GM21360 (cell line): ENCODE measurements around the gene SCMH1.
"Not testable (repeated sequence)": the region's sequence is repeated elsewhere in the genome, so short reads cannot be mapped to it uniquely, and the experiment has no call there.

Source experiments
- ATAC-seq: cut with Tn5 transposase; IDR thresholded peaks from one replicate; pipeline ENCODE4 v1.9.1; 2021; ENCODE audit warnings: mild to moderate bottlenecking, moderate library complexity; ENCODE audit not compliant: unreplicated experiment

The SCMH1 gene

GRCh38 chr1:41215623-41216022 is 26.5 kb downstream of the SCMH1 start:
- ATAC-seq = no peak

- no peak for ATAC-seq
Observed at GRCh38 chr1:41213341-41213740, 28.8 kb downstream of the SCMH1 start.

- not testable (repeated sequence) for ATAC-seq
Observed at GRCh38 chr1:41211608-41212007, 30.5 kb downstream of the SCMH1 start.

- not testable (repeated sequence) for ATAC-seq
Observed at GRCh38 chr1:41207053-41207452, 35.1 kb downstream of the SCMH1 start.

GRCh38 chr1:41200728-41201127 is 41.4 kb downstream of the SCMH1 start:
- no peak for ATAC-seq

GRCh38 chr1:41199375-41199774 is 42.7 kb downstream of the SCMH1 start:
- ATAC-seq = no peak

GRCh38 chr1:41192456-41193178 is 49.5 kb downstream of the SCMH1 start:
- ATAC-seq = no peak

GRCh38 chr1:41184446-41184845 is 57.7 kb downstream of the SCMH1 start:
- ATAC-seq = no peak

GRCh38 chr1:41178230-41178629 is 63.9 kb downstream of the SCMH1 start:
- not testable (repeated sequence) for ATAC-seq

- ATAC-seq = no peak
Observed at GRCh38 chr1:41175546-41175945, 66.6 kb downstream of the SCMH1 start.

- ATAC-seq = no peak
Observed at GRCh38 chr1:41174170-41174569, 67.9 kb downstream of the SCMH1 start.

- ATAC-seq = no peak
Observed at GRCh38 chr1:41173651-41174050, 68.5 kb downstream of the SCMH1 start.

- ATAC-seq = no peak
Observed at GRCh38 chr1:41171266-41171874, 70.7 kb downstream of the SCMH1 start.

GRCh38 chr1:41169799-41170180 is 72.3 kb downstream of the SCMH1 start:
- no peak for ATAC-seq

GRCh38 chr1:41169066-41169798 is 72.9 kb downstream of the SCMH1 start:
- ATAC-seq = no peak

GRCh38 chr1:41167667-41168066 is 74.4 kb downstream of the SCMH1 start:
- ATAC-seq = no peak

- ATAC-seq = no peak
Observed at GRCh38 chr1:41164727-41165126, 77.4 kb downstream of the SCMH1 start.

GRCh38 chr1:41162441-41162840 is 79.7 kb downstream of the SCMH1 start:
- no peak for ATAC-seq

- no peak for ATAC-seq
Observed at GRCh38 chr1:41161846-41162245, 80.3 kb downstream of the SCMH1 start.

- ATAC-seq = no peak
Observed at GRCh38 chr1:41160498-41161110, 81.5 kb downstream of the SCMH1 start.

- ATAC-seq = no peak
Observed at GRCh38 chr1:41158966-41159365, 83.1 kb downstream of the SCMH1 start.
